Astrocyte (in vitro differentiated cells and primary cell): ENCODE measurements around the gene AOC3.

Experiments used
- CTCF ChIP-seq: IDR thresholded peaks from 2 replicates; pipeline ENCODE4 v1.5.1; 2011; ENCODE audit warnings: low read depth, mild to moderate bottlenecking, inconsistent platforms, low read length, moderate library complexity; ENCODE audit not compliant: insufficient read depth
- EZH2 ChIP-seq: IDR thresholded peaks from 2 replicates; pipeline ENCODE4 v1.6.1; 2012; ENCODE audit warnings: mild to moderate bottlenecking, low read length, inconsistent platforms; ENCODE audit not compliant: insufficient read depth

- TF ChIP-seq CTCF = no peak
- TF ChIP-seq EZH2 = no peak
Observed at GRCh38 chr17:42877037-42877436, 26.0 kb downstream of the AOC3 start.
